Endothelial cell (in vitro differentiated cells): ENCODE results near the gene FCRLA. TPM values are rescaled to one million over a fixed set of nuclear protein-coding genes. Genes with fewer than 3 reads are reported as not detected.
"Not testable (repeated sequence)": the region's sequence is repeated elsewhere in the genome, so short reads cannot be mapped to it uniquely, and the experiment has no call there.

Experiments
- DNase-seq: peaks from one replicate; pipeline ENCODE4 v3.0.0; 2021; ENCODE audit warnings: low spot score
- H3K27ac Mint-ChIP-seq: one replicate; pipeline ENCODE4 v1.8.0; 2021; ENCODE audit warnings: mixed read lengths, inconsistent platforms; ENCODE audit not compliant: unreplicated experiment
- H3K27me3 Mint-ChIP-seq: one replicate; pipeline ENCODE4 v1.8.0; 2021; ENCODE audit warnings: mild to moderate bottlenecking, moderate library complexity, mixed read lengths, inconsistent platforms; ENCODE audit not compliant: unreplicated experiment
- H3K36me3 Mint-ChIP-seq: one replicate; pipeline ENCODE4 v1.8.0; 2021; ENCODE audit warnings: mild to moderate bottlenecking, low read depth, mixed read lengths, inconsistent platforms; ENCODE audit not compliant: unreplicated experiment
- H3K4me1 Mint-ChIP-seq: one replicate; pipeline ENCODE4 v1.8.0; 2021; ENCODE audit warnings: mild to moderate bottlenecking, mixed read lengths, inconsistent platforms; ENCODE audit not compliant: unreplicated experiment
- H3K4me3 Mint-ChIP-seq: one replicate; pipeline ENCODE4 v1.8.0; 2021; ENCODE audit warnings: mild to moderate bottlenecking, mixed read lengths, inconsistent platforms; ENCODE audit not compliant: unreplicated experiment
- H3K9me3 Mint-ChIP-seq: one replicate; pipeline ENCODE4 v1.8.0; 2021; ENCODE audit warnings: mixed read lengths, inconsistent platforms; ENCODE audit not compliant: unreplicated experiment
- CTCF ChIP-seq: fragments of 200-600 bp; sonication (generic); IDR thresholded peaks from one replicate; pipeline ENCODE4 v1.5.0; 2021; ENCODE audit warnings: antibody characterized with exemption; ENCODE audit not compliant: unreplicated experiment
- total RNA-seq: library from RNA; stranded (reverse); fragmentation: NEBNext Ultra II Directional; extraction: Animal tissue kit (Norgen Biotek cat#: 25700); gene quantifications from one replicate; pipeline ENCODE4 v1.2.1, GENCODE V29; 2021; ENCODE audit not compliant: unreplicated experiment

FCRLA gene
- total RNA-seq, 1 donor from 2014 or later, result not detected

- H3K4me3 Mint-ChIP-seq, result no peak overlapping the region
- H3K27me3 Mint-ChIP-seq, result peaks cover 16% of the 10 kb centered on the region
- DNase-seq, result no peak
- H3K9me3 Mint-ChIP-seq, result no peaks in the 10 kb centered on the region
- no peaks in the 10 kb centered on the region for H3K36me3 Mint-ChIP-seq
- peaks cover 12% of the 10 kb centered on the region for H3K4me1 Mint-ChIP-seq
- TF ChIP-seq CTCF, result no peak
- H3K27ac Mint-ChIP-seq, result no peak overlapping the region
These were observed 15.4 kb downstream of the FCRLA start for GRCh38 chr1:161722406-161722805.

GRCh38 chr1:161723459-161724141, 16.6 kb downstream of the FCRLA start:
- Mint-ChIP-seq H3K4me3 (no peak overlapping the region), H3K27me3 (peaks cover 23% of the 10 kb centered on the region), H3K9me3 (no peaks in the 10 kb centered on the region), H3K27ac (no peak overlapping the region), H3K36me3 (no peaks in the 10 kb centered on the region), H3K4me1 (peaks cover 12% of the 10 kb centered on the region)
- no peak for DNase-seq
- no peak for TF ChIP-seq CTCF

GRCh38 chr1:161725258-161725907, 18.4 kb downstream of the FCRLA start:
- H3K36me3 Mint-ChIP-seq, H3K27ac Mint-ChIP-seq, DNase-seq, H3K9me3 Mint-ChIP-seq: not testable (repeated sequence)
- Mint-ChIP-seq H3K27me3 (peaks cover 23% of the 10 kb centered on the region), H3K4me3 (peak overlapping the region; percentile 89), H3K4me1 (peaks cover 12% of the 10 kb centered on the region)

- no peaks in the 10 kb centered on the region for H3K9me3 Mint-ChIP-seq
- H3K4me3 Mint-ChIP-seq, result peak overlapping the region; percentile 89
- peak; percentile 21 for DNase-seq
- H3K27ac Mint-ChIP-seq, result no peak overlapping the region
- H3K27me3 Mint-ChIP-seq, result peaks cover 23% of the 10 kb centered on the region
- no peaks in the 10 kb centered on the region for H3K36me3 Mint-ChIP-seq
- TF ChIP-seq CTCF, result no peak
- peaks cover 12% of the 10 kb centered on the region for H3K4me1 Mint-ChIP-seq
These were observed 19.0 kb downstream of the FCRLA start for GRCh38 chr1:161725908-161726472.

- Mint-ChIP-seq H3K36me3 (no peaks in the 10 kb centered on the region), H3K27ac (no peak overlapping the region), H3K4me3 (peak overlapping the region; percentile 89), H3K9me3 (no peaks in the 10 kb centered on the region), H3K27me3 (peaks cover 23% of the 10 kb centered on the region), H3K4me1 (peaks cover 12% of the 10 kb centered on the region)
- DNase-seq, result peak; percentile 68
- TF ChIP-seq CTCF, result no peak
These were observed 19.6 kb downstream of the FCRLA start for GRCh38 chr1:161726473-161727255.
